MM.1S (cell line): Measurements from ENCODE around the gene GON4L.
"Not testable (repeated sequence)": the region's sequence is repeated elsewhere in the genome, so short reads cannot be mapped to it uniquely, and the experiment has no call there.

Experiments
- EZH2phosphoT487 ChIP-seq: fragments of 300-600 bp; sonication (generic); IDR thresholded peaks from 2 replicates; pipeline ENCODE4 v1.6.1; 2018; ENCODE audit warnings: antibody characterized with exemption, low read length
- TF ChIP-seq, protein P1 (sequence below): fragments of 300-600 bp; sonication (generic); IDR thresholded peaks from 2 replicates; pipeline ENCODE4 v1.5.1; 2016; ENCODE audit warnings: antibody characterized with exemption, low read length, mixed read lengths

GRCh38 chr1:155712636-155713035, 144.4 kb downstream of the GON4L start:
- TF ChIP-seq, protein P1, sequence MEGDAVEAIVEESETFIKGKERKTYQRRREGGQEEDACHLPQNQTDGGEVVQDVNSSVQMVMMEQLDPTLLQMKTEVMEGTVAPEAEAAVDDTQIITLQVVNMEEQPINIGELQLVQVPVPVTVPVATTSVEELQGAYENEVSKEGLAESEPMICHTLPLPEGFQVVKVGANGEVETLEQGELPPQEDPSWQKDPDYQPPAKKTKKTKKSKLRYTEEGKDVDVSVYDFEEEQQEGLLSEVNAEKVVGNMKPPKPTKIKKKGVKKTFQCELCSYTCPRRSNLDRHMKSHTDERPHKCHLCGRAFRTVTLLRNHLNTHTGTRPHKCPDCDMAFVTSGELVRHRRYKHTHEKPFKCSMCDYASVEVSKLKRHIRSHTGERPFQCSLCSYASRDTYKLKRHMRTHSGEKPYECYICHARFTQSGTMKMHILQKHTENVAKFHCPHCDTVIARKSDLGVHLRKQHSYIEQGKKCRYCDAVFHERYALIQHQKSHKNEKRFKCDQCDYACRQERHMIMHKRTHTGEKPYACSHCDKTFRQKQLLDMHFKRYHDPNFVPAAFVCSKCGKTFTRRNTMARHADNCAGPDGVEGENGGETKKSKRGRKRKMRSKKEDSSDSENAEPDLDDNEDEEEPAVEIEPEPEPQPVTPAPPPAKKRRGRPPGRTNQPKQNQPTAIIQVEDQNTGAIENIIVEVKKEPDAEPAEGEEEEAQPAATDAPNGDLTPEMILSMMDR = peak; percentile 11; the same call in 1 of the 2 replicates
- not testable (repeated sequence) for TF ChIP-seq EZH2phosphoT487
